Calu3 (cell line): ENCODE data around the gene TRIM33. TPM values are rescaled to one million over a fixed set of nuclear protein-coding genes. Genes with fewer than 3 reads are reported as not detected.

Experiments
- BruUV-seq: library from RNA; stranded (reverse); fragments of 400-500 nt; replicated peaks from 2 replicates; lab custom pipeline; 2021; lab: Mats Ljungman, UMichigan
- CTCF ChIA-PET: fragments of 300-600 bp; sonication (Branson Sonifier 250); formaldehyde crosslinking; loops from one replicate; lab custom pipeline; 2022; ENCODE audit warnings: antibody characterized with exemption; lab: Charles Lee
- DNase-seq: peaks from one replicate; pipeline ENCODE4 v3.0.0; 2022
- H3K27ac Mint-ChIP-seq: one replicate; pipeline ENCODE4 v1.8.0; 2022; ENCODE audit warnings: mixed read lengths; ENCODE audit not compliant: unreplicated experiment
- H3K27me3 Mint-ChIP-seq: one replicate; pipeline ENCODE4 v1.8.0; 2022; ENCODE audit warnings: mixed read lengths; ENCODE audit not compliant: unreplicated experiment
- H3K36me3 Mint-ChIP-seq: one replicate; pipeline ENCODE4 v1.8.0; 2022; ENCODE audit warnings: mild to moderate bottlenecking, moderate library complexity, mixed read lengths; ENCODE audit not compliant: insufficient read depth, unreplicated experiment
- H3K4me1 Mint-ChIP-seq: one replicate; pipeline ENCODE4 v1.8.0; 2022; ENCODE audit warnings: mild to moderate bottlenecking, low read depth, mixed read lengths; ENCODE audit not compliant: unreplicated experiment
- H3K4me3 Mint-ChIP-seq: one replicate; pipeline ENCODE4 v1.8.0; 2022; ENCODE audit warnings: mild to moderate bottlenecking, low read depth, moderate library complexity, mixed read lengths; ENCODE audit not compliant: unreplicated experiment
- H3K9me3 Mint-ChIP-seq: one replicate; pipeline ENCODE4 v1.8.0; 2022; ENCODE audit warnings: low read depth, mixed read lengths; ENCODE audit not compliant: unreplicated experiment
- intact Hi-C: fragments of 100-400 bp; cut with micrococcal nuclease; formaldehyde crosslinking; loops from one replicate; pipeline ENCODE4 v1.10.0; 2022; ENCODE audit not compliant: unreplicated experiment
- total RNA-seq: library from RNA; stranded (reverse); gene quantifications from 2 replicates; pipeline ENCODE4 v1.2.3, GENCODE V29; 2022
- TF ChIP-seq, protein P1 (sequence below): fragments of 200-600 bp; IDR thresholded peaks from one replicate; pipeline ENCODE4 v1.8.0; 2022; ENCODE audit warnings: antibody characterized with exemption; ENCODE audit not compliant: unreplicated experiment

The TRIM33 gene
- total RNA-seq, 1 experiment from 2014 or later: 42.0 TPM

DNA sequence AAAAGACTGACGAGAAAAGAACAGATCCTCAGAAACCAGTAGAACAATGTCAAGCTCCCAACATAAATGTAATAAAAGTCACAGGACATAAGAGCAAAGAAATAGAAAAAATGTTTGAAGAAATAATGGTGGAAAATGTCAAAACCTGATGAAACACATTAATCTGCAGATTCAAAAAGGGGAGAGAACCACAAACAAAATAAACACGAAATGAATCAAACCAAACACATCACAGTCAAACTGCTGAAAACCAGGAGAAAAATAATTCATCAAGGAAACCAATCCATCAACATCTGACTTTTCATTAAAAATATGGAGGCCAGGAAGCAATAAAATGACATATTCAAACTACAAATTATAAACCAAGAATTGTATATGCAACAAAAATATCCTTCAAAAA lies 31.9 kb downstream of the TRIM33 start:
- TF ChIP-seq, protein P1, sequence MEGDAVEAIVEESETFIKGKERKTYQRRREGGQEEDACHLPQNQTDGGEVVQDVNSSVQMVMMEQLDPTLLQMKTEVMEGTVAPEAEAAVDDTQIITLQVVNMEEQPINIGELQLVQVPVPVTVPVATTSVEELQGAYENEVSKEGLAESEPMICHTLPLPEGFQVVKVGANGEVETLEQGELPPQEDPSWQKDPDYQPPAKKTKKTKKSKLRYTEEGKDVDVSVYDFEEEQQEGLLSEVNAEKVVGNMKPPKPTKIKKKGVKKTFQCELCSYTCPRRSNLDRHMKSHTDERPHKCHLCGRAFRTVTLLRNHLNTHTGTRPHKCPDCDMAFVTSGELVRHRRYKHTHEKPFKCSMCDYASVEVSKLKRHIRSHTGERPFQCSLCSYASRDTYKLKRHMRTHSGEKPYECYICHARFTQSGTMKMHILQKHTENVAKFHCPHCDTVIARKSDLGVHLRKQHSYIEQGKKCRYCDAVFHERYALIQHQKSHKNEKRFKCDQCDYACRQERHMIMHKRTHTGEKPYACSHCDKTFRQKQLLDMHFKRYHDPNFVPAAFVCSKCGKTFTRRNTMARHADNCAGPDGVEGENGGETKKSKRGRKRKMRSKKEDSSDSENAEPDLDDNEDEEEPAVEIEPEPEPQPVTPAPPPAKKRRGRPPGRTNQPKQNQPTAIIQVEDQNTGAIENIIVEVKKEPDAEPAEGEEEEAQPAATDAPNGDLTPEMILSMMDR: no peak
- CTCF ChIA-PET: no interaction called here
- Mint-ChIP-seq H3K4me3 (no peak overlapping the region), H3K9me3 (peaks cover 7% of the 10 kb centered on the region), H3K36me3 (no peaks in the 10 kb centered on the region), H3K4me1 (peaks cover 41% of the 10 kb centered on the region), H3K27ac (peak overlapping the region; percentile 67), H3K27me3 (no peaks in the 10 kb centered on the region)
- BruUV-seq: no TSS peak
- intact Hi-C loops: no loop called here
- no peak for DNase-seq

DNA sequence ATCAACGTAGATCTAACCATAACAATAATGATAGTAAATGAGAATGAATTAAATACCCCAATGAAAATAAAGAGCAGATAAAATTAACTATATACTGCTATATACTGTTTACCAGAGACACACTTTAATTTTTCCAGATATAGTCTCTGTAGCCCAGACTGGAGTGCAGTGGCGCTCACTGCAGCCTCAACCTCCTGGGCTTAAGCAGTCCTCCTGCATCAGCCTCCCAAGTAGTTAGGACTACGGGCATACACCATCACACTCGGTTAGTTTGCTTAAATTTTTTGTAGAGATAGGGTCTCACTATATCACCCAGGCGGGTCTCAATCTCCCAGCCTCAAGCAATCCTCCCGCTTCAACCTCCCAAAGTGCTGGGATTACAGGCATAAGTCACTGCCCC lies 37.2 kb downstream of the TRIM33 start:
- peaks cover 40% of the 10 kb centered on the region for H3K4me1 Mint-ChIP-seq
- TF ChIP-seq, protein P1: no peak
- CTCF ChIA-PET: no interaction called here
- no TSS peak for BruUV-seq
- H3K9me3 Mint-ChIP-seq: peaks cover 2% of the 10 kb centered on the region
- peak overlapping the region; percentile 96 for H3K27ac Mint-ChIP-seq
- peak overlapping the region; percentile 0 for H3K4me3 Mint-ChIP-seq
- no peak for DNase-seq
- intact Hi-C loops: no loop called here
- no peaks in the 10 kb centered on the region for H3K27me3 Mint-ChIP-seq
- peaks cover 22% of the 10 kb centered on the region for H3K36me3 Mint-ChIP-seq

DNA sequence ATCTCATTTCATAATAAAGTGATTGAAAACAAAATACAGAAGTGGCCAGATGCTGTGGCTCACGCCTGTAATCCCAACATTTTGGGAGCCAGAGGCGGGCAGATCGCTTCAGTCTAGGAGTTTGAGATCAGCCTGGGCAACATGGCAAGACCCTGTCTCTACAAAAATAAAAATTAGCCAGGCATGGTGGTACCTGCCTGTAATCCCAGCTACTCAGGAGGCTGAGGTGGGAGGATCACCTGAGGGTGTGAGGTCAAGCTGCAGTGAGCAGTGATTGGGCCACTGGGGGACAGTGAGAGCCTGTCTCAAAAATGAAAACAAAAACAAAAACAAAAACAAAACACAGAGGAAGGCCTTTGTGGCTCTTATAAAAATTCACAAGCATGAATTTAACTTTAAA lies 38.6 kb downstream of the TRIM33 start:
- peaks cover 27% of the 10 kb centered on the region for H3K36me3 Mint-ChIP-seq
- peaks cover 2% of the 10 kb centered on the region for H3K9me3 Mint-ChIP-seq
- no peak overlapping the region for H3K4me3 Mint-ChIP-seq
- intact Hi-C loops: no loop called here
- TF ChIP-seq, protein P1: no peak
- CTCF ChIA-PET: no interaction called here
- BruUV-seq: no TSS peak
- no peaks in the 10 kb centered on the region for H3K27me3 Mint-ChIP-seq
- H3K27ac Mint-ChIP-seq: peak overlapping the region; percentile 76
- peaks cover 41% of the 10 kb centered on the region for H3K4me1 Mint-ChIP-seq
- DNase-seq: no peak

DNA sequence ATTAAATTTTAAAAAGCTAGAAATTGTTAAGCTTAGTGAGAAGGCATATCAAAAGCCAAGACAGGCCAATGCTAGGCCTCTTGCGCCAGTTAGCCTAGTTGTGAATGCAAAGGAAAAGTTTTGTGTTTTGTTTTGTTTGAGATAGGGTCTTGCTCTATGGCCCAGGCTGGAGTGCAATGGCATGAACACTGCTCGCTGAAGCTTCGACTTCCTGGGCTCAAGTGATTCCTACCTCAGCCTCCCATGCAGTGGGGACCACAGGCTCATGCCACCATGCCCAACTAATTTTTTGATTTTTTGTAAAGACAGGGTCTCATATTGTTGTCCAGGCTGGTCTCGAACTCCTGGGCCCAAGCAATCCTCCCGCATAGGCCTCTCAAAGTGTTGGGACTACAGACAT lies 40.3 kb downstream of the TRIM33 start:
- Mint-ChIP-seq H3K4me1 (peaks cover 49% of the 10 kb centered on the region), H3K27ac (no peak overlapping the region), H3K4me3 (no peak overlapping the region), H3K9me3 (peaks cover 2% of the 10 kb centered on the region), H3K36me3 (peaks cover 32% of the 10 kb centered on the region), H3K27me3 (no peaks in the 10 kb centered on the region)
- no peak for DNase-seq
- CTCF ChIA-PET: no interaction called here
- TF ChIP-seq, protein P1: no peak
- BruUV-seq: no TSS peak
- intact Hi-C loops: no loop called here
